Stomach (tissue), 9 donors: ENCODE data around the gene MTA3. TPM values are rescaled to one million over a fixed set of nuclear protein-coding genes. Genes with fewer than 3 reads are reported as not detected.

ENCODE experiments used
- DNase-seq, 2 donors: peaks; one replicate each; pipeline versions ENCODE4 v3.0.0 to v3.0.0-alpha.2; 2013 to 2019
- H3K27ac ChIP-seq, 5 donors: fragments of 200-600 bp in 4 of 5; sonication (generic) in 4 of 5; one replicate each; pipeline ENCODE4 v1.5.1; 2013 to 2019; ENCODE audit warnings: mild to moderate bottlenecking in 1 of 5, moderate library complexity in 1 of 5
- H3K27me3 ChIP-seq, 3 donors: fragments of 200-600 bp; sonication (generic); one replicate each; pipeline ENCODE4 v1.5.1; 2017 to 2019; ENCODE audit warnings: mixed run types in 1 of 3
- H3K36me3 ChIP-seq, 4 donors: fragments of 200-600 bp; sonication (generic); 1 replicate in 3 of 4; 2 replicates in 1 of 4; pipeline ENCODE4 v1.5.1; 2016 to 2019
- H3K4me1 ChIP-seq, 4 donors: fragments of 200-600 bp; sonication (generic); one replicate each; pipeline ENCODE4 v1.5.1; 2016 to 2019
- H3K4me3 ChIP-seq, 4 donors: fragments of 200-600 bp; sonication (generic) in 3 of 4; one replicate each; pipeline ENCODE4 v1.5.1; 2016 to 2019; ENCODE audit warnings: mild to moderate bottlenecking in 1 of 4
- H3K9me3 ChIP-seq, 4 donors: fragments of 200-600 bp; sonication (generic); one replicate each; pipeline ENCODE4 v1.5.1; 2016 to 2019
- CTCF ChIP-seq, 7 experiments: fragments of 450-650 bp in 4 of 7; fragments of 200-600 bp in 3 of 7; sonication (generic) in 3 of 7; IDR thresholded peaks; one replicate each; pipeline ENCODE4 v1.5.1; 2016 to 2019; ENCODE audit warnings: antibody characterized with exemption in 7 of 7, control low read depth in 2 of 7, mild to moderate bottlenecking in 1 of 7
- EP300 ChIP-seq: sonication (generic); formaldehyde crosslinking; IDR thresholded peaks from one replicate; pipeline ENCODE4 v1.6.1; 2017; ENCODE audit warnings: antibody characterized with exemption
- POLR2A ChIP-seq, 4 donors: fragments of 450-650 bp; IDR thresholded peaks; one replicate each; pipeline ENCODE4 v1.6.1; 2016; ENCODE audit warnings: antibody characterized with exemption in 4 of 4, control low read depth in 2 of 4, mild to moderate bottlenecking in 1 of 4, moderate library complexity in 1 of 4
- POLR2AphosphoS5 ChIP-seq, 3 donors: sonication (generic); formaldehyde crosslinking; IDR thresholded peaks; one replicate each; pipeline ENCODE4 v1.6.1; 2016; ENCODE audit warnings: antibody characterized with exemption in 3 of 3
- WGBS, 5 donors: extraction: QIAGEN DNeasy Blood & Tissue Kit in 3 of 5; methylation state at CpG; one replicate each; pipeline versions ENCODE4 v1.1.5 to v1.1.7; 2013 to 2018; 5-methylcytosine and 5-hydroxymethylcytosine counted together
- intact Hi-C: fragments of 100-400 bp; cut with DNase I; formaldehyde crosslinking; loops from one replicate; pipeline ENCODE4 v1.15.1; 2023; ENCODE audit warnings: low total_unique reads
- polyA plus RNA-seq, 3 donors: library from polyadenylated mRNA; stranded (reverse); fragments of 200-250 nt; gene quantifications; one replicate each; pipeline ENCODE4 v1.2.3, GENCODE V29; 2013
- small RNA-seq, 4 donors: library from RNA; depleted of rRNA; stranded (forward); fragments of <200 nt; gene quantifications; one replicate each; pipeline ENCODE3, GENCODE V24; 2016
- total RNA-seq, 5 donors: library from RNA; depleted of rRNA; stranded (reverse); fragments of >200 nt; gene quantifications; one replicate each; pipeline versions ENCODE4 v1.1.0 to v1.2.3, GENCODE V29; 2014 to 2016
- donor health status: healthy with polysubstance abuse.
- donor health status: Bipolar disorder and iron deficiency.
- donor health status: healthy.

Gene MTA3
- total and polyA plus RNA-seq, 8 donors = 27.8 to 120 (median 49.1) TPM

GRCh38 chr2:42802150-42802549 is 233.7 kb downstream of the MTA3 start:
- no peaks in the 10 kb centered on the region for H3K36me3 ChIP-seq
- TF ChIP-seq POLR2AphosphoS5 (IDR thresholded peaks at IDR 0.05) (no peak), CTCF (IDR thresholded peaks at IDR 0.05) (no peak), EP300 (no peak), POLR2A (IDR thresholded peaks at IDR 0.05) (no peak)
- H3K27ac ChIP-seq = no peak overlapping the region
- peaks cover 0 to 14% (median 4%) of the 10 kb centered on the region in 4 donors for H3K4me1 ChIP-seq
- DNase-seq = no peak
- no peaks in the 10 kb centered on the region for H3K9me3 ChIP-seq
- intact Hi-C loops = no loop called here
- no peak overlapping the region for H3K4me3 ChIP-seq
- no peaks in the 10 kb centered on the region for H3K27me3 ChIP-seq
- WGBS, 5 donors = 81 to 94% (median 91%) methylated on average over 6 of the region's 6 CpGs

DNA sequence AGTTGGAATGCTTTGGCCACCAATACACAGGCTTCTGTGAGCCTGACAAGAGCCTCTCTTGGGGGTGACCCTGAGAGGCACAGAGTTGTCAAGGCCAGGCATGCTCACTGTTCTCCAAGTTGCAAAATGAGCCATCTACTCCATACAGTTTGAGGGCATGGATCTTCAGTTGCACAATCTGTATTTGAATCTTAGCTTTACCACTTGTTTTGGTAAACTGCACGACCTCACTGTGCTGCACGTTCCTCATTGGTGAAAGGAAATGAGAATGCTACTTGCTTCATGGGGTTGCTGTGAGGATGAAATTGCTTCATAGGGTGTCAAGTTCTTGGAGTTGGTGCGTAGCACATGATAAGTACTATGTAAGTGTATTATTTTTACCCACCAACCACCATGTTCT is 235.9 kb downstream of the MTA3 start:
- Histone ChIP-seq H3K4me3 (no peak overlapping the region), H3K27me3 (no peaks in the 10 kb centered on the region), H3K27ac (no peak overlapping the region), H3K4me1 (peaks cover 4 to 20% (median 9%) of the 10 kb centered on the region in 4 donors), H3K9me3 (no peaks in the 10 kb centered on the region), H3K36me3 (no peaks in the 10 kb centered on the region)
- intact Hi-C loops = no loop called here
- WGBS, 5 donors = 52 to 80% (median 64%) methylated on average over 3 of the region's 3 CpGs
- TF ChIP-seq POLR2A (IDR thresholded peaks at IDR 0.05) (no peak), CTCF (IDR thresholded peaks at IDR 0.05) (no peak), POLR2AphosphoS5 (IDR thresholded peaks at IDR 0.05) (no peak), EP300 (no peak)
- DNase-seq = no peak

DNA sequence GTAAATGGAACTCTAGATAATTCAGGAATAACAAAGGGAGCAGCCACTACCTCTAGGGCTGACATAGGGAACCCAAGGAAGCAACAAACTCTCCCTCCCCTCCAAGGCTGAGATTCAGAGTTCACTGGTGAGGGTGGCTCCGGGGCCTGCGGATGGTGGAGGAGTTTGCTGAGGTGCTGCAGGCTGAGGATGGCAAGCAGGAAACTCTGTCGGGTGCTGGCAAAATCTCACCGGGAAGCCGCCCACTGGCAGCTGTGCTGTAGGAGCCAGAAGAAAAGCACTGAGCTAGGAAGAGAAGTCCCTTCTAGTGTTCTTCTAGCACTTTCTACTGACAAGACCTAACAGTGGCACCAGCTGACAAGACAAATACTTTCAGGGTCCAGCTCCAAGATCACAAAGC is 236.5 kb downstream of the MTA3 start:
- Histone ChIP-seq H3K36me3 (no peaks in the 10 kb centered on the region), H3K27ac (no peak overlapping the region), H3K27me3 (no peaks in the 10 kb centered on the region), H3K9me3 (no peaks in the 10 kb centered on the region), H3K4me3 (no peak overlapping the region), H3K4me1 (peaks cover 5 to 23% (median 11%) of the 10 kb centered on the region in 4 donors)
- 74 to 81% (median 76%) methylated on average over 5 of the region's 5 CpGs for WGBS, 5 donors
- intact Hi-C loops = no loop called here
- DNase-seq = no peak
- TF ChIP-seq CTCF (IDR thresholded peaks at IDR 0.05) (no peak), POLR2AphosphoS5 (IDR thresholded peaks at IDR 0.05) (no peak), EP300 (no peak), POLR2A (IDR thresholded peaks at IDR 0.05) (no peak)

Small RNA genes lying within 50 kb of the gene (small RNA-seq; reads per million reads assigned to genes)
- 0 reads per million in 4 donors for gene AC074375.1
- 0 reads per million in 4 donors for gene RNU6-137P

Other genes with a start within 250 kb of the MTA3 start
- 100 to 1,000 TPM in 1 of 5 donors, 10 to 100 TPM in 4; 36.2 to 135 (median 59.3) TPM for gene COX7A2L, start 207.4 kb upstream of the MTA3 start, total RNA-seq
- 100 to 1,000 TPM; 120 to 222 (median 142) TPM for gene COX7A2L, start 207.4 kb upstream of the MTA3 start, polyA plus RNA-seq
- gene KCNG3, start 74.7 kb upstream of the MTA3 start, total RNA-seq = 10 to 100 TPM in 1 of 5 donors, 1 to 10 TPM in 1, under 1 TPM in 1, not detected in 2; 0.43 to 55.3 (median 1.5) TPM
- gene KCNG3, start 74.7 kb upstream of the MTA3 start, polyA plus RNA-seq = not detected
- gene OXER1, start 195.5 kb downstream of the MTA3 start, total RNA-seq = 1 to 10 TPM in 3 of 5 donors, not detected in 2; 1.2 to 7.8 (median 1.3) TPM
- gene OXER1, start 195.5 kb downstream of the MTA3 start, polyA plus RNA-seq = 1 to 10 TPM in 2 of 3 donors, under 1 TPM in 1; 0.46 to 2.0 (median 1.8) TPM
- gene HAAO, start 224.0 kb downstream of the MTA3 start, total RNA-seq = 10 to 100 TPM in 1 of 5 donors, 1 to 10 TPM in 1, under 1 TPM in 1, not detected in 2; 0.89 to 18.5 (median 6.8) TPM
- 10 to 100 TPM in 2 of 3 donors, 1 to 10 TPM in 1; 4.0 to 23.5 (median 22.8) TPM for gene HAAO, start 224.0 kb downstream of the MTA3 start, polyA plus RNA-seq